T47D (cell line): ENCODE measurements around the gene WNT9A.

Source experiments
- DNase-seq, 2 experiments: peaks; one replicate each; pipeline versions ENCODE4 v3.0.0 to v3.0.0-alpha.2; 2011 to 2012; ENCODE audit warnings: low read depth in 1 of 2, low spot score in 1 of 2
- JUND ChIP-seq: IDR thresholded peaks from 2 replicates; pipeline ENCODE4 v1.6.1; 2012; ENCODE audit warnings: low read depth
- in situ Hi-C: cut with HindIII; loops from 2 replicates; pipeline ENCODE4 v1.10.0; 2016; ENCODE audit warnings: low sequenced_read_pairs, low pct_unique_long_range_greater_than_20kb

The WNT9A gene

DNA sequence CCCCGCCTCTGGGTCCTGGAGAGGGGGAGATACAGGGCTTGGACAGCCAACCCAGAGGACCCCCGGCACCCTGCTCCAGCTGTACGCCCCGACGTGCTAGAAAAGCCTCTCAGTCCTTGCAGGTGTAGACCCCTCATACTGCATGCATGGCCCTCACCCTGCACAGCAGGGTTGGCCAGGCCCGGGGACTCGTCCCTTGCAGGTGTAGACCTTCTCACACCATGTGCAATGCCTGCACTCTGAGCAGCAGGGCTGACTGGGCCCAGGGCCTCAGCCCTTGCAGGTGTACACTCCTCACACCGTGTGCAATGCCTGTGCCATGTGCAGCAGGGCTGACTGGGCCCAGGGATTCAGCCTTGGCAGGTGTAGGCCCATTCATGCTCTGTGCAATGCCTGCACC is 26.8 kb downstream of the WNT9A start:
- in situ Hi-C loops, result no loop called here
- DNase-seq, result no peak
- TF ChIP-seq JUND, result no peak

DNA sequence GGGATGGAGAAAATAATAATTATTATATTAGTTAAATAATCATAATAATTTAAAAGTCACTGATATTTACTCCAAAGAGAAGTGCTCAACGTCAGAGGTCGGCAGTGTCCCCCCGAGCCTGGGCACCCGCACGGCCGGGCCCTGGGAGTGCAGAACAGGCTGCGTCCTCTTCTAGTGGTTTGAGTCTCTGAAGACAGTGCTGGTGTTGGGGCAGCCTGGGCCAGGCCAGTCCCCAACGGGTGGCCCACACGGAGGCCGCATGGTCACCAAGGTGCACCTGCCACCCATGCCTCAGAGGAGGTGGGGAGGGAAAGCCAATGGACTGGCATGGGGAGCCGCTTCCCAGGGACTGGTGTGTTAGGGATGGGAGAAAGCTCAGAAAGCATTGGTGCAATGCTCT is 27.3 kb downstream of the WNT9A start:
- TF ChIP-seq JUND, result no peak

GRCh38 chr1:227919906-227920305 is 27.8 kb downstream of the WNT9A start:
- in situ Hi-C loops, result no loop called here
- TF ChIP-seq JUND, result no peak
- no peak for DNase-seq

More for the DNA sequence above, 27.3 kb downstream of the WNT9A start:
- DNase-seq, result no peak
- in situ Hi-C loops, result no loop called here

DNA sequence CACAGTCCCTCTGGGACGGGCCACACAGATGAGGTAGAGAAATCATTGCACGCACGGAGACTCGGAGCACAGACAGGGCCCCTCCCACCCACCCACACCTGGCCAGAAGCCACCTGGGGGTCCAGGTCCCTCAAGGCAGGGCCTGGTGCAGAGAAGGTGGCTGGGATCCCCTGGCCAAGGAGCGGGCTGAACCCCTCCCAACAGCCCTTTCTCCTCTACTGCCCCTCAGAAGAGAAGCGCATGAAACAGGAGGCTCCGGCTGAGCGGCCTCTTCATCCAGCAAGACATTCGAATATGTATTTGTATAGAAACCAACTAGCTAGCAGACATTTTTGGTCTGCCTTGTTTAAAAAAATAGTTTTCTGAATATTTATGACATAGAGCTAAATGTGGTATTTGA is 29.0 kb downstream of the WNT9A start:
- in situ Hi-C loops, result no loop called here
- TF ChIP-seq JUND, result no peak
- no peak for DNase-seq

DNA sequence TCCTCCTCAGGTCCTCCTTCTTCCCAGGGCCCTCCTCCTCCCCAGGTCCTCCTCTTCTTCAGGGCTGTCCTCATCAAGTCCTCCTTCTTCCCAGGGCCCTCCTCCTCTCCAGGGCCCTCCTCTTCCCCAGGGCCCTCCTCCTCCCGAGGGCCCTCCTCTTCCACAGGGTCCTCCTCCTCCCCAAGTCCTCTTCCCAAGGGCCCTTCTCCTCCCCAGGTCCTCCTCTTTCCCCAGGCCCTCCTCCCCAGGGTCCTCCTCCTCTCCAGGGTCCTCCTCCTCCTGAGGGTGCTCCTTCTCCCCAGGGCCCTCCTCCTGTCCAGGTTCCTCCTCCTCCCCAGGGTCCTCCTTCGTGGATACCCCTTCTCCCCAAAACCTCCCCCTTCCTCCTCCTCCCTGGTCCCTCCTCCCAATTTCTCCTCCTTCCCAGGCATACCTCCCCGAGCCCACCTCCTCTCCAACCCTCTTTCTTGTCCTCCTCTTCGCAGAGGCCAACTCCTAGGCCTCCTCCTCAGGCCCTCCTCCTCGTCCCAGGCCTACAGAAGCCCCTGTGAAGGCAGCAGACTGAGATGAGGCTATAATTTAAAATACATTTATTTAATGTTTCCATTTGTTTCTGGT is 29.5 kb downstream of the WNT9A start:
- no peak for TF ChIP-seq JUND
- no peak for DNase-seq
- in situ Hi-C loops, result no loop called here

GRCh38 chr1:227917081-227917950 is 30.4 kb downstream of the WNT9A start:
- in situ Hi-C loops, result no loop called here
- TF ChIP-seq JUND, result no peak
- no peak for DNase-seq

DNA sequence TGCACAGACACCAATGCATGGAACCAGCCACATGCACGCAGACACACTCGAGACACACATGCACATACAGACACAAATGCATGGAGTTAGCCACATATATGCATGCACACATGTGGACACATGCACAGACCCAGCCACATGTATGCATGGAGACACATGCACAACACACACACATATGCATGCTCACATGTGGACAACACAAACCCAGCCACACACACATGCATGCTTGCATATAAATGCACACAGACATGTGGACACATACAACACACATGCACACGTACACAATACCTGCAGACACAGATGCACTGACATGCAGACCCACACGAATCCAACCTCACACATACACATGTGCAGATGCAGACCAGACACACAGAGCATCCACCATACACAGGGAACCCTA is 31.1 kb downstream of the WNT9A start:
- DNase-seq, result no peak
- no peak for TF ChIP-seq JUND
- in situ Hi-C loops, result no loop called here

DNA sequence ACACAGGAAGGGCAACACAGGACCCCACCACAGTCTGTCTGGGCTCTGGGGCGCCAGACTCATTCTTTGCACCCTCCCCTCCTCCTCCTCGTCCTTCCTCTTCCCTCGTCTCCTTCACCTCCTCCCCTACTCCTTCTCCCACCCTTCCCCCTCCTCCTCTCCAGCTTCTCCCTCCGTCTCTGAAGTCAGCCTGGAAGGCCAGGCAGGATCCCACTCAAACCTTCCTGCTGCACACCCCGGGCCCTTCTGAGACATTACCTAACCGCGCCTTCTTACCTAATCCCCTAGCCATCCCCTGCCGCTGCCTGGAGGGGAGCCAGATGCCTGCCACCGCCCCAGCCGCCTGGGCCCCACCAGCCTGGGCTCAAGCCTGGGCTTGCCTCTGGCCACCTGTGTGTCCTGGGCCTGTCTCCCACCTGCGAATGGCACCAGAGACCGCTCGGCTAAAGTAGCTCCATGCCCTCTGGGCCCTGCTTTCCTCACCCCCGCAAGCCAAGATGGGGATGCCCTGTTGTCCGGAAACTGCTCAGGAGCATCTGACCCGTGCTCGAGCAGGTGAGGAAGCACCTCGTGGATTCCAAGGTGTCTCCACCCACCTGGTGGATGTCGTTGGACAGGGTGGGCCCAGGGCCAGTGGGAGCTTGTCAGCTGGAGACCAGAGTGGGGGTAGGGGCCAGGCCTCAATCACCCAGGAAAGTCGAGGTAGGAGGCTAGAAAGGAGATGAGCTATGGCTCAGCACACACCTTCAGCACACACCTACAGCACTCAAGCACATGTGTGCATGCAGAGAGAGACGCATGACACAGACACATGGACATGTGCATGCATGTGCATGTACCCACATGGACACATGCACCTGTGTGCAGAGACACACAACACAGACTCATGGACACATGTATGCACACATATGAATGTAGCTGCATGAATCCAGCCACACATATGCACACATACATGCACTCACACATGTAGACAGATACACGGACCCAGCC is 31.9 kb downstream of the WNT9A start:
- DNase-seq, result no peak
- TF ChIP-seq JUND, result no peak
- in situ Hi-C loops, result no loop called here

DNA sequence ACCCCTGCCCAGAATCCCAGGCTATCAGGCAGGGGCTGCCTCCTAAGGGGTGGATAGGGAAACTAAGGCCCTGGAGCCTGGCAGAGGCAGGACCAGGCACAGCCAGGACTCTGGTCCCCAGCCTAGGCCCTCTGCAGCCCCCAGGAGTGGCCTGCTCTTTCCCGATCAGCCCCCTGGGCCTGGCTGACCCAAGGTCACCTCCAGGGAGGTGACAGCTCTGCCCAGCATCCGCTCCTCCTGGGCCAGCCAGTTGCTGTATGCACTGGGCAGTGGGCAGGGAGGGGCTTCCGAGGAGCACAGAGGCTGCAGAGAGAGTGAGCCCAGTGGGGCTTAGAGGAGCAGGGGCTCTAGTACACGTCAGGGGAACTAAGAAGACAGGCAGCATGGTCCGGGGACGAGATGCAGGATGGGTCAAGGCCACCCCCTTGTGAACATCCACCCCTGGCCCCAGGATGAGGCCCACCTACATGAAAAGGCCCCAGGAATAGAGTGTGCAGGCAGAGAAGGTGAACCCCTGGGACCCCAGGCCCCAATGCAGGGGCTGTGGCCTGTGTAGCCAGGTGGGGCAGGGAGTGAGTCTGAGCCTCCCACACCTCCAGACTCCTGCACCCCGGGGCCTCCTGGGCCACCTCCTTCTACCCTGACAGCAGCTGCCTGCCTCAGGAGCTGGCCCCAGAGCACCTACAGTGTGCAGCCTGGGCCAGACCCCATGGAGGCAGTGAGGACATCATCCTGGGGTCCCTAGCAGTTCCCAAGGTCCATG is 32.8 kb downstream of the WNT9A start:
- in situ Hi-C loops, result no loop called here
- DNase-seq, result no peak
- no peak for TF ChIP-seq JUND

GRCh38 chr1:227913764-227914721 is 33.7 kb downstream of the WNT9A start:
- DNase-seq, result no peak
- in situ Hi-C loops, result no loop called here
- no peak for TF ChIP-seq JUND

- in situ Hi-C loops, result no loop called here
- TF ChIP-seq JUND, result no peak
Observed at GRCh38 chr1:227913396-227913763, 34.4 kb downstream of the WNT9A start.

DNA sequence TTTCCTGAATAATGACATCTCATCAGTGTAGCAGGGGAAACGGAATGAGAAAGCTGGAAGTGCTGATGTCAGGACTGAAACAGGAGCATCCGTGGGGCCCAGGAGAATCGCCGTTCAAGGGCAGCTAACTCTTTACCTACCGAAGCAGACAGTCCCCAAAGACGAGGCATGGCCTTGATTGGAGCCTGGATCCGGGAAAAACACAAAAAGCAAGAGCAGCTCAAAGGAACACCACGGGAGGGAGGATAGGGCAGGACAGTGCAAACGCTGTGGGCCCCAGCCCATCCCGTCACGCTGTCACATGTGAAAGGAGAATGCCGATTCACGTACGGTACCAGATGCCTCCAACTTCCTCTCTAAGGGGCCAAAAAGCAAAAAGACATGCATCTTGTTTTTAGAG is 34.9 kb downstream of the WNT9A start:
- TF ChIP-seq JUND, result no peak
- in situ Hi-C loops, result no loop called here
- DNase-seq, result no peak

More at GRCh38 chr1:227913396-227913763, 34.4 kb downstream of the WNT9A start:
- DNase-seq, result no peak
